ENCODE measurements around the gene PDIA5.
"Not testable (repeated sequence)": the region's sequence is repeated elsewhere in the genome, so short reads cannot be mapped to it uniquely, and the experiment has no call there.

The PDIA5 gene

GRCh38 chr3:123094516-123095313 is 27.9 kb downstream of the PDIA5 start:
- no peak for DNase-seq

- no peak for DNase-seq
Measured at GRCh38 chr3:123096126-123096525, 29.3 kb downstream of the PDIA5 start.

- DNase-seq = no peak
Measured at GRCh38 chr3:123096731-123097130, 29.9 kb downstream of the PDIA5 start.

- DNase-seq = no peak
Measured at GRCh38 chr3:123098426-123099330, 31.9 kb downstream of the PDIA5 start.

GRCh38 chr3:123099331-123100192 is 32.7 kb downstream of the PDIA5 start:
- no peak for DNase-seq

GRCh38 chr3:123100193-123100776 is 33.5 kb downstream of the PDIA5 start:
- no peak for DNase-seq

- DNase-seq = no peak
Measured at GRCh38 chr3:123102249-123102648, 35.4 kb downstream of the PDIA5 start.

- DNase-seq = no peak
Measured at GRCh38 chr3:123102826-123103225, 36.0 kb downstream of the PDIA5 start.

- no peak for DNase-seq
Measured at GRCh38 chr3:123104550-123104949, 37.7 kb downstream of the PDIA5 start.

- DNase-seq = no peak
Measured at GRCh38 chr3:123105201-123106189, 38.7 kb downstream of the PDIA5 start.

- DNase-seq = no peak
Measured at GRCh38 chr3:123110282-123110975, 43.6 kb downstream of the PDIA5 start.

- DNase-seq = no peak
Measured at GRCh38 chr3:123110976-123111615, 44.3 kb downstream of the PDIA5 start.

- DNase-seq = no peak
Measured at GRCh38 chr3:123111640-123112039, 44.8 kb downstream of the PDIA5 start.

- no peak for DNase-seq
Measured at GRCh38 chr3:123112232-123112631, 45.4 kb downstream of the PDIA5 start.

GRCh38 chr3:123112656-123113055 is 45.8 kb downstream of the PDIA5 start:
- not testable (repeated sequence) for DNase-seq

- DNase-seq = no peak
Measured at GRCh38 chr3:123113889-123114450, 47.1 kb downstream of the PDIA5 start.

GRCh38 chr3:123116116-123116515 is 49.3 kb downstream of the PDIA5 start:
- no peak for DNase-seq

- no peak for DNase-seq
Measured at GRCh38 chr3:123119388-123119787, 52.6 kb downstream of the PDIA5 start.

- no peak for DNase-seq
Measured at GRCh38 chr3:123119802-123120201, 53.0 kb downstream of the PDIA5 start.

- DNase-seq = no peak
Measured at GRCh38 chr3:123120573-123120972, 53.7 kb downstream of the PDIA5 start.
